ENCODE data around the gene ZRANB2. TPM values are rescaled to one million over a fixed set of nuclear protein-coding genes. Genes with fewer than 3 reads are reported as not detected.

Gene ZRANB2
- total RNA-seq, 1 experiment from 2014 or later: 103 TPM

DNA sequence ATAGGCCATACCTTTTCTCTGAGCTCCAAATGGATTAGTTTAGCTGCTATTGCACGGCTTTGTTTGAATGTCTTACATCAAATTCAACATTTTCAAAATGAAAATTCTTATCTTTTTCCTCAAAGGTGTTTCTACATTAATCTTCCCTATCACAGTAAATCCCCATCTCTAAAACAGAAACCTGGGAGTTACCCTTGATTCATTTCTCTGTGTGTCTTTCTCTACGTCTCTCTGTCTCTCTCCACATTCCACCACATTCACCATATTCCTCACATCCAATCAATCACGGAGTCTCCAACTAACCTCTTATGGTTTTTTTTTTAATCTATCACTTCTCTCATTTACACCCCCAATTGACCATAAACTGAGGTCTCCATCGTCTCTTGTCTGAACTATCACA lies 57.3 kb downstream of the ZRANB2 start:
- Histone ChIP-seq H3K9me3 (ENCODE audit: control insufficient read depth, low read depth, low read length) (no peaks in the 10 kb centered on the region), H3K14ac (ENCODE audit: insufficient read depth, low read length) (no peak overlapping the region), H3K79me1 (ENCODE audit: insufficient read depth, low read depth, low read length, poor library complexity, severe bottlenecking) (no peaks in the 10 kb centered on the region), H3K4me1 (ENCODE audit: insufficient read depth, low read length) (no peaks in the 10 kb centered on the region), H3K23ac (ENCODE audit: insufficient read length, low read depth, low read length) (no peak overlapping the region), H2AFZ (ENCODE audit: low read length) (no peak overlapping the region), H2BK120ac (ENCODE audit: low read depth, low read length, poor library complexity, severe bottlenecking) (no peak overlapping the region), H2BK20ac (ENCODE audit: low read depth, low read length, poor library complexity, severe bottlenecking) (no peak overlapping the region), H2BK5ac (ENCODE audit: insufficient read length, low read length) (no peak overlapping the region), H3K9ac (ENCODE audit: extremely low read depth, insufficient read length, low read length) (no peak overlapping the region), H4K91ac (ENCODE audit: insufficient read length, low read depth, low read length) (no peak overlapping the region), H3T11ph (ENCODE audit: low read length) (no peak overlapping the region), H3K4me2 (ENCODE audit: insufficient read depth, insufficient read length, low read length) (no peak overlapping the region), H3K56ac (ENCODE audit: insufficient read length, low read depth, low read length) (no peak overlapping the region), H3K23me2 (ENCODE audit: insufficient read length, low read depth, low read length, poor library complexity, severe bottlenecking) (no peaks in the 10 kb centered on the region), H2AK5ac (ENCODE audit: insufficient read length, low read length) (no peak overlapping the region), H3K79me2 (ENCODE audit: insufficient read depth, low read length) (no peaks in the 10 kb centered on the region), H2BK15ac (ENCODE audit: low read depth, low read length) (no peak overlapping the region), H3K27ac (ENCODE audit: insufficient read length, low read depth, low read length) (no peak overlapping the region), H4K8ac (replicated peaks; ENCODE audit: insufficient read length, low read depth, low read length) (no peak overlapping the region), H4K5ac (ENCODE audit: insufficient read length, low read depth, low read length) (no peak overlapping the region), H3K4ac (ENCODE audit: low read depth, low read length) (no peak overlapping the region), H3K18ac (ENCODE audit: insufficient read length, low read depth, low read length) (no peak overlapping the region), H3K27me3 (ENCODE audit: insufficient read depth, low read length) (no peaks in the 10 kb centered on the region), H4K20me1 (ENCODE audit: control insufficient read depth, insufficient read depth, insufficient read length) (no peaks in the 10 kb centered on the region), H2BK12ac (ENCODE audit: insufficient read length, low read depth, low read length) (no peak overlapping the region)
- no peaks in the 10 kb centered on the region for H3K9me3 Mint-ChIP-seq
- 100% methylated on average over 1 of the region's 4 CpGs for WGBS (ENCODE audit: extremely low coverage, insufficient read length, low lambda C conversion rate)
- DNase-seq: no peak
- H3K27me3 Mint-ChIP-seq (ENCODE audit: low read depth): no peaks in the 10 kb centered on the region
- H3K36me3 Mint-ChIP-seq (ENCODE audit: insufficient read depth in 1 of 3, low read depth in 3 of 3): no peaks in the 10 kb centered on the region
- H3K4me1 Mint-ChIP-seq: no peaks in the 10 kb centered on the region
- H3K4me3 Mint-ChIP-seq: no peak overlapping the region
- H3K27ac Mint-ChIP-seq: no peak overlapping the region
- TF ChIP-seq, protein P1, sequence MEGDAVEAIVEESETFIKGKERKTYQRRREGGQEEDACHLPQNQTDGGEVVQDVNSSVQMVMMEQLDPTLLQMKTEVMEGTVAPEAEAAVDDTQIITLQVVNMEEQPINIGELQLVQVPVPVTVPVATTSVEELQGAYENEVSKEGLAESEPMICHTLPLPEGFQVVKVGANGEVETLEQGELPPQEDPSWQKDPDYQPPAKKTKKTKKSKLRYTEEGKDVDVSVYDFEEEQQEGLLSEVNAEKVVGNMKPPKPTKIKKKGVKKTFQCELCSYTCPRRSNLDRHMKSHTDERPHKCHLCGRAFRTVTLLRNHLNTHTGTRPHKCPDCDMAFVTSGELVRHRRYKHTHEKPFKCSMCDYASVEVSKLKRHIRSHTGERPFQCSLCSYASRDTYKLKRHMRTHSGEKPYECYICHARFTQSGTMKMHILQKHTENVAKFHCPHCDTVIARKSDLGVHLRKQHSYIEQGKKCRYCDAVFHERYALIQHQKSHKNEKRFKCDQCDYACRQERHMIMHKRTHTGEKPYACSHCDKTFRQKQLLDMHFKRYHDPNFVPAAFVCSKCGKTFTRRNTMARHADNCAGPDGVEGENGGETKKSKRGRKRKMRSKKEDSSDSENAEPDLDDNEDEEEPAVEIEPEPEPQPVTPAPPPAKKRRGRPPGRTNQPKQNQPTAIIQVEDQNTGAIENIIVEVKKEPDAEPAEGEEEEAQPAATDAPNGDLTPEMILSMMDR (conservative IDR thresholded peaks at IDR 0.05): no peak
